Lower leg skin (tissue), 3 donors: Measurements from ENCODE around the gene NOD1.

ENCODE experiments used
- CTCF ChIP-seq, 3 donors: fragments of 450-650 bp; IDR thresholded peaks; one replicate each; pipeline ENCODE4 v1.5.1; 2016; ENCODE audit warnings: antibody characterized with exemption in 3 of 3, mild to moderate bottlenecking in 3 of 3, moderate library complexity in 2 of 3
- POLR2A ChIP-seq, 2 donors: fragments of 450-650 bp; IDR thresholded peaks; one replicate each; pipeline ENCODE4 v1.6.1; 2016 to 2017; ENCODE audit warnings: antibody characterized with exemption in 2 of 2, mild to moderate bottlenecking in 1 of 2, moderate library complexity in 1 of 2

DNA sequence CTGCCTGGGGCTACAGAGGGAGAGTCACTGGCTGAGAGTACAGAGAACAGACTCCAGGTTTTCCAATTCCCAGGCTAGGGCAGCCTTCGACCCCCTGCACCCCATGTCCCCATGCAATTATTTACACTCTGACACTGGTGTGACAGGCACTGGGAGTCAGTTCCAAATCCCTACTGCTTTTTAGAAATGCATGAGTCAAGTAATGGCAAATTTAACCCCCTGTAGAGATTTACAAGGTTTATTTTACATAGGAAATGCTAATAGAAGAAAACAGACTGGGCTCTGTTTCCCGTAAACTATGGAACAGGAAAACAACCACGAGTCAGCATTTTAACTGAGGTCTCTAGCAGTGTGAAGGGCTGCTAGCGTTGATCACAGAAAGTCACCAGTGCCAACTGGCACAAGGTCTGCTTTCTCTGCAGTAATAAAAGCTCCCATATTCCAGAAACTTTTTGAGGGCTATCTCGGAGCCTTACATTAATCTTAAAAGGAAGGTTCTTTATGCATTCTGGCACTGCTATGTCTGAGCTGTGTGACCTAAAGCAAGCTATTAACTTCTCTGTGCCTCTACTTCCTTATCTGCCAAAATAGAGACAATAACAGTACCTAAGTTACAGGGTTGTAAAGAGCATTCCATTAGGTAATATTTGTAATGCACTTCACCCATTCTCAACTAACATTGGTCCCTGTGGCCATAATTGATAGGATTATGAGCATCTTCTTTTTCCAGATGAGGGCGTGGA lies 28.2 kb downstream of the NOD1 start:
- TF ChIP-seq CTCF (IDR thresholded peaks at IDR 0.05) (no peak), POLR2A (IDR thresholded peaks at IDR 0.05) (no peak)
